ENCODE data around the gene PPP1R7.

PPP1R7 gene

DNA sequence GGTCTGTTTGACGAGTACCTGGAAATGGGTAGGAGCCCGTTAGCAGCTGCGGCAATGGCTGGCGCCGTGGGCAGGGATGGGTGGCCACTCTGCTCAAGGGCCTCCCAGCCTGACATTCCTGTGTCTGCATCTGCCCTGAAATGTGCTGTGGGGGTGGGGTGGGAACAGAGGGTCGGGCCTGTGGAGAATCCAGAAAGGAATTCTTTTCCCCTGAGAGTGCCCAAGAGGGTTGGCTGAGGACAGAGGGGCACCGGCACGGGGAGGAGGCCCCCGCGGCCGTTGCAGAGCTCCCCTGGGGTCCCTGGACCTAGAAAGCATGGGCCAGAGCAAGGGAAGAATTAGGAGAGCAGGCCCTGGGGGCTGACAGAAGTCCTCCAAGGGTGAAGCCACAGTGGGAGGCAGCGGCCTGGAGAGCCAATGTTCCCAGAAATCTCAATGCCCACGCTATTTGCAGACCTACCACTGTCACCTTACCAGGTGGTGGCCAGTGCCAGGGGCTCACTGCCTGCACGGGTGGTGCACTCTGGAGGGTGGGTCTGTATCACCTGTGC, 66.0 kb downstream of the PPP1R7 start:
- no peak for DNase-seq

DNA sequence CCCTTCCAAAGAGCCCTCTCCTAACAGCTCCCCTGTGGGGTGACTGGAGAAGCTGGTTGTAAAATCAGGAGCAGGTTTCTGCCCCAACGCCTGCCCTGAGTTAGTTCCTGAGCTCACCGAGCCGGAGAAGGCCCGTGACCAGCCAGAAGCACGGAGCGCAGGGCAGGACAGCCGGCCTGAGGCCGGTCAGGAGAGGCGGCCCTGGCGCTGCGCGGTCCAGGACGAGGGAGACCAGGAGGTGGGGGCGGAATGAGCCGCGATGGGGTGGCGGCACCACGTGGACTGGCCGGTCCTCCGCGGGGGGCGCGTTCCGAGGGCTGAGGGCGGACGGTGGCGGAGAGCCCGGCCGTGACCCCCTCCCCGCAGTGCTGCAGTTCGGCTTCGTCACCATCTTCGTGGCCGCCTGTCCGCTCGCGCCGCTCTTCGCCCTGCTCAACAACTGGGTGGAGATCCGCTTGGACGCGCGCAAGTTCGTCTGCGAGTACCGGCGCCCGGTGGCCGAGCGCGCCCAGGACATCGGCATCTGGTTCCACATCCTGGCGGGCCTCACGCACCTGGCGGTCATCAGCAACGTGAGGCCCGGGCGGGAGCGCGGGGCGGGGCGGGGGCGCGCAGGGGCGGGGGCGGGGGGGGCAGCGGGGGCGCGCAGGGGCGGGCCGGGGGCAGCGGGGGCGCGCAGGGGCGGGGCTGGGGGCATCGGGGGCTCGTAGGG, 67.2 kb downstream of the PPP1R7 start:
- DNase-seq = no peak

DNA sequence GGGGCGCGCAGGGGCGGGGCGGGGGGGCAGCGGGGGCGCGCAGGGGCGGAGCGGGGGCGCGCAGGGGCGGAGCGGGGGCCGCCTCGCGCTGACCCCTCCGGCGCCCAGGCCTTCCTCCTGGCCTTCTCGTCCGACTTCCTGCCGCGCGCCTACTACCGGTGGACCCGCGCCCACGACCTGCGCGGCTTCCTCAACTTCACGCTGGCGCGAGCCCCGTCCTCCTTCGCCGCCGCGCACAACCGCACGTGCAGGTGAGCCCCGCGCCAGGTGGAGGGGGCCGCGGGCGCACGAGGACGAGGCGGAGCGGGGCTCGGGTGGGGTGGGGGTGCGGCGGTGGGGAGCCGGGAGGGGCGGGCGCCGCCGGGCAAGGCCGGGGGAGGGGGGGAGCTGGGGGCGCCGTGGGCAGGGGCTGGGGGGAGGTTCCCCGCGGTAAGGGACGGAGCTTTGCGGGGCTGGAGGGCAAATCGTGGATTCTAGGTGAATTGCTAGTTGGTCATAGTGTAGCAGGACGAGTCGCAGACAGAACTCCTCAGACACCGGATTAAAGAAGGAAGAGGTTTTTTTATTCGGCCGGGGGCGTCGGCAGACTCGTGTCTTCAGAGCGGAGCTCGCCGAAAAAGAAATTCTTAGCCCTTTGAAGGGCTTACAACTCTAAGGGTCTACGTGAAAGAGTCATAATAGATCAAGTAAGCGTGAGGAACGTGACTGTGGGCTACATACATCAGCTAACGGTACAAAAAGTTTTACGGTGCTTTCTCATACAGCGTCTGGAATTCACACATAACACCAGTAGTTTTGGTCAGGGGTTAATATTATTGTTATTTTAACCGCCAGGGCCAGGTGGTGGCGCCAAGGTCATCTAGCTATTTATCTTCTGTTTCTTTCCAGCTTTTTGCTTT, 68.1 kb downstream of the PPP1R7 start:
- DNase-seq = no peak

DNA sequence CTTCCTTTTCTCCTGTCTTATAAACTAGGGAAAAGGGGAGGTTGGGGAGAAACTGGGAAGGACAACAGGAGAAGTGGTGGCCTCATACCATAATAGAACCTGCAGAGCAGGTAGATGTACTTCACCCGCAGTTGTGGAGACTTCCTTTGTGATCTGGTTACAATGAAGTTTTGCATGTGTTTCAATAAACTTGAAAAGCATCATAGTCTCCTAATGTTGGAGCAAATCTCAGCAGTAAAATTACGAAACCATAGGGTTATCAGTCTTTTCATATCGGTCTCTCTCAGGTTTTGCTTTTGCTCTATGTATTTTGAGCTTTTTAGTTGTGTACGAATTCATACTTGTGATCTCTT, 68.7 kb downstream of the PPP1R7 start:
- no peak for DNase-seq

DNA sequence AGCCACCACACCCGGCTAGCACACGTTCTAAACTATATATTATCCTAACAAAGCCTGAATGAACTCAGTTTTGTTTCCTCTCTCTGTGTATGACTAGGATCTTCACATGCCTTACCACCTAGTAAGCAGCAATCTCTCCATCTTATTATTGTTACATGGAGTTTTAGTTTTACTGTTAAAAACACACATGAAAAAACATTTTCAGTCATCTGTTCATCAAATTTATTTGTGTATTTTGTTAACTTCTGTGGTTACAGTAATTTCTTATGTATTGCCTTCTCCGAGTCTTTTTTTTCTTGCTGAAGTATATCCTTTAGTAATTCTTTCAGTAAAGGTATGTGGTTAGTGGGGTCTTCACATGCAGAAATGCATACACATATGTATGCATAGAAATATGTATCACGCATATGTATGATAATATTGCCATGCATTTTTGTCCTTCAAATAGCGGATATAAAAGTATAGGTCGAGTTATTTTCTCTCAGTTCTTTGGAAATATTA, 69.6 kb downstream of the PPP1R7 start:
- DNase-seq = no peak

DNA sequence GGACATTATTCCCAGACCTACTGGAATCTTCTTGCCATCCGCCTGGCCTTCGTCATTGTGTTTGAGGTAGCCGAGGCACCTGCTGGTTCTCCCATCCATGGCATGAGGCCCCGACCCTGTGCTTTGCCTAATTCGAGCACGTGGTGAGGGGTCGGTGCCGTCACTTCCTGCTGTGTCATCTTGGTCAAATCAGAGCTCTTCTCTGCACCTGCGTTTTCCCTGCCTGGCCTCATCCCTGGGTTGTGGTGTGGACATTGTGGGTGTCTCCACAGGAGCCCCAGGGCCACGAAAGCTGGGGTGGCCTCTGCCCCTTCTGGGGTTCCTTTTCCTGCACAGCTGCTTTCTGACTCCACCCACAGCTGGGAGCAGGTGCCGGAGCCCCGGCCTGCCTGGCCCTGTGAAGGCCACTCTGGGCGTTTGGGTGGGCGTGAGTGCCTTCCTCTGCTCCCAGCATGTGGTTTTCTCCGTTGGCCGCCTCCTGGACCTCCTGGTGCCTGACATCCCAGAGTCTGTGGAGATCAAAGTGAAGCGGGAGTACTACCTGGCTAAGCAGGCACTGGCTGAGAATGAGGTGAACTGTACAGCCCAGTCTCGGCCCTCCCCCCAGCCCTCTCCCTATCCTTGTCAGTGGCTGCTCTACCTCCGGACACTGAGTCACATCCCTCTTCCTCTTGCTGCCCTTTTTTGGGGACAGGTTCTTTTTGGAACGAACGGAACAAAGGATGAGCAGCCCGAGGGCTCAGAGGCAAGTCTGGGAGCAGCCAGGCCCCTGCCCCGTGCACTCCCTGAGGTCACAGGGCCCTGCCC, 73.1 kb downstream of the PPP1R7 start:
- no peak for DNase-seq

DNA sequence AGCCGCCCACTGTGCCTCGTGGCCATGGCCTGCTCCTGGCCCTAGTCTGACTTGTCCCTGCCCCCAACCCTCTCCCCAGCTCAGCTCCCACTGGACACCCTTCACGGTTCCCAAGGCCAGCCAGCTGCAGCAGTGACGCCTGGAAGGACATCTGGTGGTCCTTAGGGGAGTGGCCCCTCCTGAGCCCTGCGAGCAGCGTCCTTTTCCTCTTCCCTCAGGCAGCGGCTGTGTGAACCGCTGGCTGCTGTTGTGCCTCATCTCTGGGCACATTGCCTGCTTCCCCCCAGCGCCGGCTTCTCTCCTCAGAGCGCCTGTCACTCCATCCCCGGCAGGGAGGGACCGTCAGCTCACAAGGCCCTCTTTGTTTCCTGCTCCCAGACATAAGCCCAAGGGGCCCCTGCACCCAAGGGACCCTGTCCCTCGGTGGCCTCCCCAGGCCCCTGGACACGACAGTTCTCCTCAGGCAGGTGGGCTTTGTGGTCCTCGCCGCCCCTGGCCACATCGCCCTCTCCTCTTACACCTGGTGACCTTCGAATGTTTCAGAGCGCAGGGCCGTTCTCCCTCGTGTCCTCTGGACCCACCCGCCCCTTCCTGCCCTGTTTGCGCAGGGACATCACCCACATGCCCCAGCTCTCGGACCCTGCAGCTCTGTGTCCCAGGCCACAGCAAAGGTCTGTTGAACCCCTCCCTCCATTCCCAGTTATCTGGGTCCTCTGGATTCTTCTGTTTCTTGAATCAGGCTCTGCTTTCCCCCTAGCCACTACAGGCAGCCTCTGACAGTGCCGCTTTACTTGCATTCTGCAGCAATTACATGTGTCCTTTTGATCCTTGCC, 74.0 kb downstream of the PPP1R7 start:
- DNase-seq = no peak

DNA sequence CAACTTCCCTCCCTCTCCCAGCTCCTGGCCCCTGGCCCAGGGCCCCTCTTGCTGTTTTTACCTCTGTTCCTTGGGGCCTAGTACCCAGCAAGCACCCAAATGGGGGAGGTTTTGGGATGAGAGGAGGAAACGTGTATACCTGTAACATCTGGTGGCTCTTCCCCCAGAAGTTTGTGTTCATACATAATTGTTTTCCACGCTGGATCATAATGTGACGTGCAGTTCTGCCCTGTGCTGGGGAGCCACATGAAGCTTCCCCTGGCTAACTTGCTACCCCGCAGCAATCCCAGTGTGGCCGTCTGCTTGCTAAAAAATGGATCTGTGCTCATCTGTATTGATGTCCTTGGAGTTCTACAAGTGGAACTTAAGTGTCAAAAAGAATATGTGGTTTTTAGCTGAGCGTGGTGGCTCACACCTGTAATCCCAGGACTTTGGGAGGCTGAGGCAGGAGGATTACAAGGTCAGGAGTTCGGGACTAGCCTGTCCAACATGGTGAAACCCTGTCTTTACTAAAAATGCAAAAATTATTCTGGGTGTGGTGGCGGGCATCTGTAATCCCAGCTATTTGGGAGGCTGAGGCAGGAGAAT, 74.7 kb downstream of the PPP1R7 start:
- no peak for DNase-seq

DNA sequence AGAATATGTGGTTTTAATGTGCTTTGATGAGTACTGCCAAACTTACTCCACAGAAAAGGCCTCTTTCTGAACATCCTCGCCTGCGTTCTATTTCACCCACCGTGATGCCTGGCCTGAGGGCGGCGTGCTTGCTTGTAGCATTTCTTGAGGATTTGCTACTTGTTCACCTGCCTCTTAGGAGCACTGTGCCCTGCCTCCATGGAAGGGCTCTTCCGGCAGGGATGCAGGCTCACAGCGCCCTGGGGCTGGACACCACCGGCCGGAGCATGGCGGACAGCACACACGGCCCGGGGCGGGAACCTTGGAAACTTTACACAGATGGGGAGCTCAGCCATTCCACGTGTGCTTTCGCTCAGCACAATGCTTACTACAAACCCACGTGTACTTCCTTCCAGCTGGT, 75.3 kb downstream of the PPP1R7 start:
- no peak for DNase-seq

DNA sequence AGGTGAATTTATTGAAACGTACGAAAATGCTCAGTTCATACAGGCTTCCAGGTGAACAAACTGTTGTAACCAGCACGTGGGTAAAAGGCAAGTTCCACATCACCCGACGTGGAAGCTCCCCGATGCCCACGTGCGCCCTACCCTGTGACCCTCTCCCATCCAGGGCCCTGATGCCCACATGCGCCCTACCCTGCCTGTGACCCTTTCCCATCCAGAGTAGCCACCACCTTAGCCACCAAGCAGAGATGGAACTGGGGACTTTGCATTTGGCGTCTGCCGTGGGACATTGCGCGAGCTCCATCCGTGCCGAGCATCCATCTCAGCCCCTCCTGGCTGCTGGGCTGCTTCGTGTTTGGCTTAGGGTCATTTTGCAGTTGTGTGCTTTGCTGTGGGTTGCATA, 75.7 kb downstream of the PPP1R7 start:
- no peak for DNase-seq

DNA sequence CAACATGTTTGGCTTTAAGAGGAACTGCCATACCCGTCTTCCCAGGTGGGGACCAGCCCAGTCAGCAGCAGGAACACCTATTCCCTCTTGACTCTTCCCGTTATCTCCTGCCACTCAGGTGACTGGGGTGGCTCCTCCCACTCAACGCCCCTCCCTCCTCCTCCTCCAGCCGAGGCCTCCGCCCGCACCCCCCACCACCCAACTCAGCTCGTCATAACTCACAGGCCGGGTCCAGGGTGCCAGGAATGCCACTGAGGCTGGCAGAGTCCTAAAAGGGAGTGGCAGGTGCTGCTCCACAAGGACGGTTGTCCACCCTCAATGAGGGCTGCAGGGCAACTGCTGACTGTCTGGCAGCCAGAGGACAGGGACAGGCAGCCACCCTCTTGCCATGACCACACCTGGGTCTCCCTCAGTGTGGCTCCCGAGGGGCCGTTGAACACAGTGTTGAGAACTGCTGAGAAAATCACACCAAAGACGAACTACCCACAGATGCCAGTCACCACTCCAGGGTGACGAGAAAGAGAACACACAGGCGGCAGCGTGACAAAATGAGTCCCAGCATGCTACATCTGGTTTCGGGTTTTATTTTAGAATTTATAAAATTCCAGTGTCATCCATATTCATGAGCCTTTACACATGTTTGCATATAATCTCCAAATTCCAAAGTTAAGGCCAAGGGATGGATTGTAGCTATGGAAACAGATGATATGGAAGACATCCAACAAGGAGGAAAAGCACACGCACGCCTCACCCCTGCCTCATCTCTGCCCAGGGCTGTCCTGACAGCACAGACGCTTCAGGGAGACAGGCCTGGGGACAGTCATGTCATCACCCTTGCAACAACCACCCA, 76.7 kb downstream of the PPP1R7 start:
- no peak for DNase-seq

DNA sequence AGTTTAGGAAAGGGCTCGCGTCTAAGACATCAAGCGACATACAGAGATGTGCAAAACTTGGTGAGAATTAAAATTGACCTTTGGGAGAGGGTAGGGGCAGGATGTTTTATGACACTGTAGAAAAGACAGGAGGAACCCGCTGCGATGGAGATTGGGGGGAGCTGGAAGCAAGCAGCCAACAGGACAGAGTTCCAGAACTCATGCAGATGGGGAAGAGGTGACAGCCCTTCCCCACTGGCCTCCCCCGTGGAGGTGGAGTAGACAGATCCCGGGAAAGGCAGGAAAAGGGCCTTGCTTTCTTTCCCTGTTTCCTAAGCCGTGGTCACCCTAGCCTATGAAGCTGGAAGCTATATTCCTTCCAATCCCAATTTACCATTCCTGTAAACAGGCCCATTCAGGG, 77.3 kb downstream of the PPP1R7 start:
- DNase-seq = no peak

DNA sequence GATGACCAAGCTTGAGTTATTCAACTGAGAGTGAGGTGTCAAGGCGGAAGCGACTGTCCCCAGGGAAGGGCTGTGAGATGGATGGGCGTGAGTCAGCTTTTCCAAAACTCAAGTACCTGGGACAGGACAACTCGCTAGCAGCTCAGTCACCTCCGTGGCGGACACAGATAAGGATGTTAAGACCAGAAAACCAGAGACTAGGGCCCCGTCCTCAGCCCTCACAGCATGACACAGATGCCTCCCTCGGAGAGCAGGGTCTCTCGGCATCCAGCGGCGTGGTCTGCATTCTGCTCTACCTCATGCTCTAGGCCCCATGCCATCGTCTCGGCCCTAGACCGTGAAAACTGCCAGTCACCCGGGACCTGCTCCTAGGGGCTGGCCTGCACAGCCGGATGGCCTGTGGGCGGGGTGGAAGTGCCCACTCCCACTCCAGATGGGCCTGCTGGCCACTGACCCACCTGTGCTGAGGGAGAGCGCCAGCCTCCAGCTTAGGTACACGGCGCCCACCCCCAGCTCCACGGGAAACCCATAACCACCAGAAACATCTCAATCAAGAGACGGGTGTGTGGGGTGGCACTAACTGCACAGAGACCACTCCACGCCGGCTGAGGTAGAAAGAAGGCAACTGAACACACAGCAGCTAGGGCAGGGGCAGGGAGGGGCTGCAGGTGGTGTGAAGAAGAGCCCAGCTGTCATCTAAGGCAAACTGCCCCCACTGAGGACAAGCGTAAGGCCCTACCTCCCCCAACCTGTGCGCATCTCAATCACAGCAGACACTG, 78.0 kb downstream of the PPP1R7 start:
- no peak for DNase-seq

DNA sequence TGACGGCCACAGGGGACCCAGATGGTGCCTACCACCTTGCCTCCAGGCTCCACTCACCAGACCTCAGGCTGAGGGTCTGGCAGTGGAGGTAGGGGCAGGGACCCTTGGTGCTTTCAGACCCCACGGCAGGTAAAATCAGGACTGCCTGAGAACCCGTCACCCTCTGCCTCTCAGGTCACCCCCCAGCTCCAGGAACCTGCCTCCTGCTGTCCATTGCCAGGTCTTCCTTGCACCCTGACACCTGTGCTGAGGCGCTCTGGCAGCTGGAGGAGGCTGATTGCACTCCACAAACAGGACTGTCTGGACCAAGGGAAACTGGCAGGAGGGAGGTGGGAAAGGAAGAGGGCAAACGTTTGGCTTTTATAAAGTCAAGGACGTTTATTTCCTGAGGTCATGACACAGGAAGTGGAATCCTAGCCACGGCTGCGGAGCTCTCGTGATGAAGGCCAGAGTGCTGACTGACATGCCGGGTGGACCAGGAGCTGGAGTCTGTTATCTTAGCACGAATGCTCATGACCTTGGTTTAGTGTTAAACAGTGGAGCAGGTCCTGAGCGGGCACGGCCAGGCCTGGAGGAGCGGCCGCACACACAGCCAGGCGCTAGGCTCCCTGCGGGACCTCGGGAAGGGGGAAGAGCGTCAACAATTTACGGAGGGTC, 78.7 kb downstream of the PPP1R7 start:
- no peak for DNase-seq

DNA sequence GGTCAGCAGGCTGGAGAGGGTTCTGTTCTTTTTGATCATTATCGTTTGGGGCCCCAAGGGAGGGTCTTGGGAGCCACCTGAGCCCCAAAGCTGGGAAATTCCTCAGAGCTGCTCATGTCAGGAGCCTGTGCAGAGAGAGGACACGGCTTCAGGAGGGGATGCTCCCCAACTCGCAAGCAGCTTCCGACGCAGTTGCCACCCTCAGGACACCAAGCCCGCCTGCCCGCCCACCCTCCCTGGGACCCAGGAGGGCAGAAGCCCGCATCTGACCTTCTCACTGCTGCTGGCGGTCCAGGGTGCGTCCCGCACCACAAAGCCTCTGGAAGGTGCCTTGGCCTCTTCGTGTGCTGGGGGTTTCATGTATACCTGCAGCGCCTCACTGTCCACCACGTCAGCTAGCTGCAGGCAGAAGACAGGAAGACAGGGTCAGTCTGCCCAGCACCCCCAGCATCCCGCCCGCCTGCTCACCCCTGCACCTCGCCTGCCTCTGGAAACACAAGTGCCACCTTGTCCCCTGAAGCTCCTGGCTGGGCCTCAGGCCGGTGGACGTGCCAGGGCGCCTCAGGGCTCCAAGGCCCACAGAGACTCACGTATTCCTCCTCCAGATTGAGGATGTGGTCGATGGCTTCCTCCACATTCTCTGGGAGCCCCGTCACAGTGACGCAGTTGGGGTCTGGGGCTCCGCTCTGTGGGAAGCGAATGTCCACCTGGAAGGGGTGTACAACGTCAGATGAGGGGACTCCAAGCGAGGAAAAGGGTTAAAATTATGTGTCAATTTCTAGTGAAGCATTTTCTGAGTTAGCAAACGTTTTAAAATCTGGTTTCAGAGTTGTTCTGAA, 79.5 kb downstream of the PPP1R7 start:
- DNase-seq = no peak

DNA sequence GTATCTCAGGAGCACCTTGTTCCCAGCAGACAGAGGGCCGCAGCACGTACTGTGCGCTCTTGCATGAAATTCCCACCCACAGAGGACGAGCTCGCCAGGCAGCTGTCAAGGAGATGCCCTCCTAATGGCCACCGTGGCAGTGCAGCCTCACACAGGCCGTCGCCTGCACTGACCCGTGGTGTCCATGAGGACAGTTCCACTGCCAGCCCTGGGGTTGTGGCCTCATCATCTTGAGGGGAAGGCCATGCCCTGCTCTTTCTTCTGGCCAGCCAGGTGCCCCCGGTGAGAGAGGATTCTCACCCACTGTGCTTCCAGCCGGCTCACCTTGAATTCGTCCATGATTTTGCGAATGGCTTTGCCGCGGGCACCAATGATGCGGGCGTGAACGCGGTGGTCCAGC, 80.2 kb downstream of the PPP1R7 start:
- DNase-seq = no peak

DNA sequence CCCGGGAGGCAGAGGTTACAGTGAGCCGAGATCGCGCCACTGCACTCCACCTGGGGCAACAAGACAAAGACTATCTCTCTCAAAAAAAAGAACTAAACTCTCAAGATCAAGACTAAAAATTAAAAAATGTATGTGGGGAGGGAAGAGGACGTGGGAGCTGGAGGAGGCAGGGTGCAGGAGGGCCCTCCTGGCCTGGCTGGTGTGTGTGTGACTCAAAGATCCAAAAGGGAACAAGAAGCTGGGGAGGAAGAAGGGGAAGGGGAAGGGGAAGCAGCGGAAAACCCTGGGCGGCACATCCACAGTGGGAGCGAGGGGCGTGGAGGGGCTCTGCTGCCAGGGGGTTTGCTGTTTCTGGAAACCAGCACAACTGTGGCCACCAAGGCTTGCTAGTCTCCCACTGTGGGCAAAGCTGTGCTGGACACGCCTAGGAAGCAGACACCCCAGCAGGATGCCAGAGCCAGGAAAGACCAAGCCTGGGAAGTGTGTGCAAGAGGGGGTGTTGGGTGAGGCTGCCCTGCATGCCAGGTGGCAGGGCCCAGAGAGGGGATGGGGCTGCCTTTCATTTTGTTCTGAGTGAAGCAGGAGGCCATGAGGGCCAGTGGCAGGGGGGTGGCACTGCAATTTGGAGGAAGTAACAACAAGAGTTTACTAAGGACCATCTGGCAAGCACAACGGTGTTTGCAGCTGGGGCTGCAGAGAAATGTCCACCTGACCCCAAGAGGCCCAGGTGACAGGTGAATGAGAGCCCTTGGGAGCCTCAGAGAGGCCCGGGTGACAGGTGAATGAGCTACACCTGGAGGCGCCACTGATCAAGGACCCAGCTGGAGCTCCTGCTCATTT, 82.7 kb downstream of the PPP1R7 start:
- no peak for DNase-seq
